ENCODE data around the gene POLDIP3.
"Not testable (repeated sequence)": the region's sequence is repeated elsewhere in the genome, so short reads cannot be mapped to it uniquely, and the experiment has no call there.

The POLDIP3 gene

GRCh38 chr22:42619261-42620063, 4.8 kb upstream of the POLDIP3 start:
- DNase-seq = no peak

- no peak for DNase-seq
Measured at GRCh38 chr22:42617155-42617983, 2.7 kb upstream of the POLDIP3 start.

GRCh38 chr22:42615860-42616175, 1.1 kb upstream of the POLDIP3 start:
- DNase-seq = not testable (repeated sequence)

GRCh38 chr22:42615092-42615859, 593 bp upstream of the POLDIP3 start:
- peak; percentile 82 to 97 for DNase-seq

GRCh38 chr22:42613872-42614301, 796 bp downstream of the POLDIP3 start:
- DNase-seq = peak in 1 of 2 experiments; percentile 27

GRCh38 chr22:42612336-42612735, 2.3 kb downstream of the POLDIP3 start:
- no peak for DNase-seq

- DNase-seq = no peak
Measured at GRCh38 chr22:42611051-42611450, 3.6 kb downstream of the POLDIP3 start.

GRCh38 chr22:42610186-42610585, 4.5 kb downstream of the POLDIP3 start:
- DNase-seq = no peak

- DNase-seq = no peak
Measured at GRCh38 chr22:42608823-42609361, 5.8 kb downstream of the POLDIP3 start.

- no peak for DNase-seq
Measured at GRCh38 chr22:42608136-42608822, 6.4 kb downstream of the POLDIP3 start.

GRCh38 chr22:42607641-42608040, 7.0 kb downstream of the POLDIP3 start:
- DNase-seq = not testable (repeated sequence)

GRCh38 chr22:42604403-42604802, 10.3 kb downstream of the POLDIP3 start:
- no peak for DNase-seq

GRCh38 chr22:42603427-42603826, 11.3 kb downstream of the POLDIP3 start:
- no peak for DNase-seq

GRCh38 chr22:42602470-42602869, 12.2 kb downstream of the POLDIP3 start:
- DNase-seq = no peak

- no peak for DNase-seq
Measured at GRCh38 chr22:42601879-42602465, 12.7 kb downstream of the POLDIP3 start.

- DNase-seq = no peak
Measured at GRCh38 chr22:42596863-42597530, 17.7 kb downstream of the POLDIP3 start.

GRCh38 chr22:42596336-42596735, 18.3 kb downstream of the POLDIP3 start:
- DNase-seq = no peak

GRCh38 chr22:42595434-42595833, 19.2 kb downstream of the POLDIP3 start:
- DNase-seq = no peak

- no peak for DNase-seq
Measured at GRCh38 chr22:42591987-42592386, 22.7 kb downstream of the POLDIP3 start.

GRCh38 chr22:42587588-42588175, 27.0 kb downstream of the POLDIP3 start:
- DNase-seq = no peak

GRCh38 chr22:42586381-42586780, 28.3 kb downstream of the POLDIP3 start:
- no peak for DNase-seq

All from SW 1271 (cell line).